NB4 (cell line): ENCODE measurements around the gene GARIN5B.

Source experiments
- POLR2A ChIP-seq: IDR thresholded peaks from 2 replicates; pipeline ENCODE4 v1.6.1; 2011; ENCODE audit warnings: mild to moderate bottlenecking; ENCODE audit not compliant: insufficient read length; ENCODE audit errors: extremely low read depth
- TF ChIP-seq, protein P1 (sequence below): IDR thresholded peaks from one replicate; pipeline ENCODE4 v1.5.1; 2012; ENCODE audit warnings: low read depth, low read length
- TF ChIP-seq, protein P2 (sequence below): IDR thresholded peaks from 2 replicates; pipeline ENCODE4 v1.6.1; 2011; ENCODE audit warnings: low read depth, low read length

DNA sequence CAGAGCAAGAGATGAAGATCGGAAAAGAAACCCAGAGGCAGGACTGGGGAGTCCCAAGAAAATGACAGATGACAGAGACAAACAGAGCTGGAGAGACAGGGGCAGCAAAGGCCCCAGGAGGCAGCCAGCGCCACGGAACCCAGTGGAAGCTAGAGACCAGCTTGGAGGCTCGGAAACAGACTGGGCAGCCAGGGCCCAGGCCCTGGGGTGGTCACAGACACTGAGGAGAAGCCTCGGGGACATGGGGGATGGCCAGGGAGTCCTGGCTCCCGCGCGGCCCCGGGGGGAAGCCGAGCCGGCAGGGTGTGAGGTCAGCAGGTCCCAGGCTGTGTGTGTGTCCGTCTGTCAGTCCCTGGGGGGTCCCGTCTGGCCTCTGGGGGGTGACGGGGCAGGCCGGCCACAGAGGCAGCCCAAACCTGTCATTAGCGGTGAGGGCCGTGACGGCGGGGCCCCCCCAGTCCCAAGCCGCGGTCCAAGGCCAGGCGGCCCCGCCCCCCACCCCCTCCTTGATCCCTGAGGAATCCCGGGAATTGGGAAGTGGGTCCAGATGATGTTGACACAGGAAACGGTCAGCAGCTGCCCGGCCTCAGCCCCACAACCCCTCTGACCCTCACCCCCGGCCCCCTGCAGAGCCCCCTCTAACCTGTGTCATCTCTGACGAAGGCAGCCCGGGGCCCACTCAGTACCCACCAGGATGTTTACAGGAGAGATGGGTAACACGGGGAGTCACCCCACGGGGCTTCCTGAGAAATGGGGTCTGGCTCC lies 11.1 kb upstream of the GARIN5B start:
- TF ChIP-seq, protein P1, sequence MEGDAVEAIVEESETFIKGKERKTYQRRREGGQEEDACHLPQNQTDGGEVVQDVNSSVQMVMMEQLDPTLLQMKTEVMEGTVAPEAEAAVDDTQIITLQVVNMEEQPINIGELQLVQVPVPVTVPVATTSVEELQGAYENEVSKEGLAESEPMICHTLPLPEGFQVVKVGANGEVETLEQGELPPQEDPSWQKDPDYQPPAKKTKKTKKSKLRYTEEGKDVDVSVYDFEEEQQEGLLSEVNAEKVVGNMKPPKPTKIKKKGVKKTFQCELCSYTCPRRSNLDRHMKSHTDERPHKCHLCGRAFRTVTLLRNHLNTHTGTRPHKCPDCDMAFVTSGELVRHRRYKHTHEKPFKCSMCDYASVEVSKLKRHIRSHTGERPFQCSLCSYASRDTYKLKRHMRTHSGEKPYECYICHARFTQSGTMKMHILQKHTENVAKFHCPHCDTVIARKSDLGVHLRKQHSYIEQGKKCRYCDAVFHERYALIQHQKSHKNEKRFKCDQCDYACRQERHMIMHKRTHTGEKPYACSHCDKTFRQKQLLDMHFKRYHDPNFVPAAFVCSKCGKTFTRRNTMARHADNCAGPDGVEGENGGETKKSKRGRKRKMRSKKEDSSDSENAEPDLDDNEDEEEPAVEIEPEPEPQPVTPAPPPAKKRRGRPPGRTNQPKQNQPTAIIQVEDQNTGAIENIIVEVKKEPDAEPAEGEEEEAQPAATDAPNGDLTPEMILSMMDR, result no peak
- TF ChIP-seq, protein P2, sequence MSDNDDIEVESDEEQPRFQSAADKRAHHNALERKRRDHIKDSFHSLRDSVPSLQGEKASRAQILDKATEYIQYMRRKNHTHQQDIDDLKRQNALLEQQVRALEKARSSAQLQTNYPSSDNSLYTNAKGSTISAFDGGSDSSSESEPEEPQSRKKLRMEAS, result no peak
- no peak for TF ChIP-seq POLR2A
